Measurements from ENCODE around the gene RIBC1.
"Not testable (repeated sequence)": the region's sequence is repeated elsewhere in the genome, so short reads cannot be mapped to it uniquely, and the experiment has no call there.

Gene RIBC1

DNA sequence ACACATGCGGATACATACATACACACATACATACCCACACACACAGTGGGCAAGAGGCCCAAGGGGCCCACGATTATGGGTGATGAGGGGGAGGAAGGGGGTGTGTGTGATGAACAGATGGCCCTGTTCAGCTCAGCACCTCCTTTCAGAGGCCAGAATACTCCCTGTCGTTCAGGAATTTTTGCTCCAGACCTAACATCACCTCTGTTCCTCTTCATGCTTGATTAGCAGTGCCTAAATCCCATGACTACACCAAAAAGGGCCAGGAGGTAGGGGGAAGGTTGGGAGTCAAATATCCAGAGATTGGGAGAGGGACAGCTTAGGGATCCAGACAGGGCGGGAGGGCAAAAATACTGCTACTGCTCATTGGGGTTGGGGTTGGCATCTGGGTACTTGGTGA, 42.9 kb upstream of the RIBC1 start:
- TF ChIP-seq, protein P1, sequence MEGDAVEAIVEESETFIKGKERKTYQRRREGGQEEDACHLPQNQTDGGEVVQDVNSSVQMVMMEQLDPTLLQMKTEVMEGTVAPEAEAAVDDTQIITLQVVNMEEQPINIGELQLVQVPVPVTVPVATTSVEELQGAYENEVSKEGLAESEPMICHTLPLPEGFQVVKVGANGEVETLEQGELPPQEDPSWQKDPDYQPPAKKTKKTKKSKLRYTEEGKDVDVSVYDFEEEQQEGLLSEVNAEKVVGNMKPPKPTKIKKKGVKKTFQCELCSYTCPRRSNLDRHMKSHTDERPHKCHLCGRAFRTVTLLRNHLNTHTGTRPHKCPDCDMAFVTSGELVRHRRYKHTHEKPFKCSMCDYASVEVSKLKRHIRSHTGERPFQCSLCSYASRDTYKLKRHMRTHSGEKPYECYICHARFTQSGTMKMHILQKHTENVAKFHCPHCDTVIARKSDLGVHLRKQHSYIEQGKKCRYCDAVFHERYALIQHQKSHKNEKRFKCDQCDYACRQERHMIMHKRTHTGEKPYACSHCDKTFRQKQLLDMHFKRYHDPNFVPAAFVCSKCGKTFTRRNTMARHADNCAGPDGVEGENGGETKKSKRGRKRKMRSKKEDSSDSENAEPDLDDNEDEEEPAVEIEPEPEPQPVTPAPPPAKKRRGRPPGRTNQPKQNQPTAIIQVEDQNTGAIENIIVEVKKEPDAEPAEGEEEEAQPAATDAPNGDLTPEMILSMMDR (IDR thresholded peaks at IDR 0.05; ENCODE audit: low read depth, low read length), result no peak
- no peak for DNase-seq (ENCODE audit: extremely low read depth, low read depth)

DNA sequence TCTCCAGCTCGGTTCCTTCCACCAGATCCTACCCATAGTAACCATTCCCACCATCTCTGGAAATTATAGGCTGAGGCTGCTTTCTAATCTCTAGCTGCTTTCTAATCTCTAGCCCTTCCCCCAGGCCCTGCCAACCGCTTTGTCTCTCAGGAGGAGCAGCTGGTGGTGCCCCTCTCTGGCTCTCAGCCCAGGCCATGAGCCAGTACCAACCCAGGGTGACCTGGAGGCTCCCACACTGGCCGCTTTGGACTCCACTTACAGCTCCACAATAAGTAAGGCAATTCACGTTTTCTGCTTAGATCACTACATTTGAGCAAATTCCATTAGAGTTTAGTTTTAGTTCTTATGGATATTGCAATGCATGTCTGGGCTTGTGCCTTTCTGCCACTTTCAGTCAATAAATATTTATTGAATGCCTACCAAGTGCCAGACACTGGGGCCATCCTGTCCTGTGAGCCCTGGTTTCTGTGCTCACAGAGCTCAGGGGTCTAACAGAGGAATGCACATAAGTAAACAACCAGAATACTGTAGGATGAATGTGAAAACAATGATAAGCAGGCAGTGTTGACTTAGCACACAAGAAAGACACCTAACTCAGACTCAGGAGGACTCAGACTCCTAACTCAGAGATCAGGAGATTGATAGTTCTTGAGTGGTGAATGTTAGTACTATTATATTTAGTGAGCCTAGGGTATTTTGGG, 39.1 kb upstream of the RIBC1 start:
- no peak for DNase-seq (ENCODE audit: extremely low read depth, low read depth)
- TF ChIP-seq, protein P1 (IDR thresholded peaks at IDR 0.05; ENCODE audit: low read depth, low read length), result no peak

DNA sequence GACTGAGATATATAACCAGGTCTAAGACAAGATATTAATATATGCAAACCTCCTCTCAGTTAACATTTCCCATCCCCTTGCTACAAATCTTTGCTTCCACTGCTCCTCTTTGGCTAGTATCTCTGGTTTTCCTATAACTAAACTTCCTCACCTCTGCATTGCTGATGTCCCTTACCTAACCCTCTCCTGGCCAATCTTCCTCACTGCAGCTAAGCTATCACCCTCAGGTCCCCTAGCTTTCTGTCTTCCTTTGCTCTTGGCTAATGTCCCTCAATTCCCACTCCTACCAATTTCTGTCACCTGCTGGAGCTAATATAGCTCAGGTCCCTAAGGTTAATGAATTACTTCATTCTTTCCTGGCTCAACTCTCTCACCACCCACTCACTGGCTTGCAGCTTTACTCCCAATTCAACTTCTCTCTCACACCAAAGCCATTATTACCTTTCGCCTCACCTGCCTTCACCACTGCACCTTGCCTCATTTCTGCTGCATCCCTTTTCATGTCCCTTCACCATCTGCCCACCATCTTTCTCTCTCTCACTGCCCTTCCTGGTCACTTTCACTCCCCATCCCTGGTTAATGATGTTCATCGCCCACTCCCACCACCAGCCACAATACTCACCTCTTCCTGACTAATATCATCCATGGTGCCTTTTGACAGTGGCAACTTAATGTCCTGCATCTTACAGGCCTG, 26.9 kb upstream of the RIBC1 start:
- no peak for DNase-seq (ENCODE audit: extremely low read depth, low read depth)
- TF ChIP-seq, protein P1 (IDR thresholded peaks at IDR 0.05; ENCODE audit: low read depth, low read length), result no peak

DNA sequence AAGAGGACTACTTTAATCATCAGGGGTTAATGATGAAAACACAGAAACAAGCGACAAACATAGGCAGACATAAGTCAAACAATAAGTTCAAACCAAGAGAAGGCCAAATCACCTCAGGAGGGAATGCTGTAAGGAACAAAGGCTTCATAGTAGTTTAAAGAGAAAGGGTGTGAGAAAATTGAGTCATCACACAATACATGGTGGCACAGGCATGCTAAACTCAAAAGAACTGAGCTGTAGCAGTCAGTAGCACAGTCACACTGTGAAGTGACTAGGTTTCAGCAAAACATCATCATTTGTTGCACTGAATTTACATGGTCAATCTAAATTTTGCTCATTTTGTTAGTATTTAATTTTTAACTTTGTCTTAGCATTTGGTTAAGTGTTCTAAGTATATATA, 24.5 kb upstream of the RIBC1 start:
- TF ChIP-seq, protein P1 (IDR thresholded peaks at IDR 0.05; ENCODE audit: low read depth, low read length), result no peak
- DNase-seq (ENCODE audit: extremely low read depth, low read depth), result no peak

DNA sequence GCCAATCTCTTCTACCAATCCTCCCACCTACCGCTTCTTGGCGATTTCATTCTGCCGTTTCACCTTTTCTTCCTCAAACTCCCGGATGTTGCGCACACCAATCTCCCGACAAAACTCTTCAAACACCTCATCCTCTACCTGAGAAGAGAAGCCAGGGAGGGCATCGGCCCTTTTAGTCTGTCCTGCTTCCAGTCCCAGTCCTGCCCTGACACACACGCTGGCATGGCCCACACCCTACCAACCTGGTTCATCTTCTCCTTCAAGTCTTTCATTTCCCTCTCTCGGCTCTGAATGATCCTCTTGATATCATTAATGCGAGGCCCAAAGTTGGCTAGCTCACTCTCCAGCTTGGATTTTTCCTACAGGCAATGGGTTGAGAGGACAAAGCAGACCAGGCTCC, 19.1 kb upstream of the RIBC1 start:
- TF ChIP-seq, protein P1 (IDR thresholded peaks at IDR 0.05; ENCODE audit: low read depth, low read length), result no peak
- DNase-seq (ENCODE audit: extremely low read depth, low read depth), result no peak

DNA sequence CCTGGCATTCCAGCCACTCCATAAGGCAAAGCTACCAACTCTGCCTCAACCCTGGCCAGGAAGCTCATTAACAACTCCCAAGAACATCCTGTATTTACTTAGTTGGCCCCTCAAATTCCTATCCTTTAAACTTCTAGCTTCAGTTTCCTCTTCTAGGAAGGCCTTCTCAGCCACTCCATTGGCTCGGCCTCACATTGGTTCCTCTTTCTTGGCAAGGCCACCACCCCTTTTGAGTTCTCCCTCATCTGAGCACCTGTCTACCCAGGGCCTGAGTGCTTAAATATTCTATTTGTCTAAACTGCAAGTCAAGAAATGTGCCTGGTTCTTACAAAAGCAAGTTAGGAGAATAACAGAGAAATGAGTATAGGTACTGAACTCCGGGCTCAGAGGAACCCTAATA, 10.2 kb upstream of the RIBC1 start:
- TF ChIP-seq, protein P1 (IDR thresholded peaks at IDR 0.05; ENCODE audit: low read depth, low read length), result no peak

DNA sequence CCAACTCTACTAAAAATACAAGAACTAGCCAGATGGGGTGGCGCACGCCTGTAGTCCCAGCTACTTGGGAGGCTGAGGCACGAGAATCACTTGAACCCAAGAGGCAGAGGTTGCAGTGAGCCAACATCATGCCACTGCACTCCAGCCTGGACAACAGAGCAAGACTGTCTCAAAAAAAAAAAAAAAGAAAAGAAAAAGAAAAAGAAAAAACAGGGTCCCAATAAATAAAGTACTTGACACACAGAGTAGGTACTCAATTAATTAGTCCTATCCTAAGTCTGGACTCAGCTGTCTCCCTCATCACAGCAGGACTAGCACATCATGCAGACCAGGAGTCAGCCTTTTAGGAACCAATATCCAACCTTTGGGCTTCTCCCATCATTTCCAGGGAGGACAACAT, 2.3 kb upstream of the RIBC1 start:
- DNase-seq (ENCODE audit: extremely low read depth, low read depth), result not testable (repeated sequence)

More for the DNA sequence above, 10.2 kb upstream of the RIBC1 start:
- DNase-seq (ENCODE audit: extremely low read depth, low read depth), result no peak

Measured in AG09319 (cell line).